Measurements from ENCODE around the gene GMPPA. TPM values are rescaled to one million over a fixed set of nuclear protein-coding genes. Genes with fewer than 3 reads are reported as not detected.

GMPPA gene
- 81.6 and 89.2 TPM in 2 replicates for total RNA-seq (2014; rRNA removed; shearing (Covaris generic))

DNA sequence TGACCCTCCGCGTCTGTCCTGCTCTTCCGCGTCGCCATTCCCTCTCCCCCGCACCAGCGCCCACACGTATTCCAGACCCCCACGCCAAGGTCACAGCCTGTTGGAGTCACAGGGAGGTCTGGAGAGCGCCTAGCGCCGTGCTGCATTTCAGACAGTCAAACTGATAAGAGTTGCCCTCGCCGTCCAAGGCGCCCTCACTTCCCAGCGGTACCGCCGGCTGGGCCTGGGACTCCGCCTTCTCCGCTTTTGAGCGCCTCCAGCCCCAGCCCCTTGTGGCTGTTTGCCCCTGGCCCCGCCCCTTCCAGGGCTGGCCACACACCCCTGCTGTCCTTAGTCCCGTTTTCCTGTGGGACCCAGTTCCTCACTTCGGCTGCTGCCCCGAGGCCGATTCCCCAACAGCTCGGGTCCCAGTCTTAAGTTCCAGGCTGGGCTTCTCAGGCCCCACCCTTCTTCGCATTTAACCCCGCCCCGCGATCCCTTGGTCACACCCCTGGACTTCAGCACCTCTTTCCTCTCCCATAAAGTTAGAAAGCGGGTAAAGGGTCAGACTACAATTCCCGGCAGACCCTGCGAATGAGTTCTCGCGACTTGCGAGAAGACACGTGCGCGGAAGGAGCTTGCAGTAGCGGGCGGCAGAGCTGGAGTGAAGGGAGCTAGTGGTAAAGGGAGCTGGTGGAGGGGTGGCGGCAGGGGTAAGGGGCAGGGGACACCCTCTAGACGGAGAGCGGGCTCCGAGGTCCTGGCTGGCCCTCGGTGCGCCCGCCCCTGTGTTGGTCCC lies at the start of gene GMPPA:
GMPPA (plus strand) TSS at position 612 of the 778 bp plus-strand sequence. CDS start 1,085 bp downstream, outside the sequence.
- peak; percentile 98 for DNase-seq (ENCODE audit: low read depth)

GRCh38 chr2:219449609-219450008 lies 49.1 kb upstream of the GMPPA start:
- DNase-seq (ENCODE audit: low read depth) = no peak

GRCh38 chr2:219451661-219452360 lies 46.9 kb upstream of the GMPPA start:
- DNase-seq (ENCODE audit: low read depth) = peak; percentile 75

- peak; percentile 98 for DNase-seq (ENCODE audit: low read depth)
These were observed 46.1 kb upstream of the GMPPA start for GRCh38 chr2:219452361-219453317.

GRCh38 chr2:219453671-219454590 lies 44.8 kb upstream of the GMPPA start:
- peak; percentile 97 for DNase-seq (ENCODE audit: low read depth)

DNA sequence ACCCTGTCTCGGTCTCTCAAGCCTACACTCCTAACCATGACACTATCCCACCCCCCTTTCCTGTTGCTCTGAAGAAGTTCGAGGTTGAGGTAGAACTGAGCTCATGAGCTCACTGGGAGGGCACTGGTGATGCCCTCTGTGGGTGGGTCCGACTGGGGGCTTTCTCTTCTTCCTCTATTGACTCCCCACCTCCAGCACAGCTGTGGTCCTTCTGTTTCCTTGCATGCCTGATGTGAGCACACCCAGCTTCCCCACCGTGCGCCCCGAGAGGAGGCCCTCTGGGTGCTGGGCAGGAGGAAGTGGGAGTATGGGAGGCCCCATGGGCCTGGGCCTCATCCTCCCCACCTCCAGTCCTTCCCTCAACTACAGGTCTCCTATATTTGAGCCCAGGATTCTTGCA lies 43.1 kb upstream of the GMPPA start:
- DNase-seq (ENCODE audit: low read depth) = no peak

DNA sequence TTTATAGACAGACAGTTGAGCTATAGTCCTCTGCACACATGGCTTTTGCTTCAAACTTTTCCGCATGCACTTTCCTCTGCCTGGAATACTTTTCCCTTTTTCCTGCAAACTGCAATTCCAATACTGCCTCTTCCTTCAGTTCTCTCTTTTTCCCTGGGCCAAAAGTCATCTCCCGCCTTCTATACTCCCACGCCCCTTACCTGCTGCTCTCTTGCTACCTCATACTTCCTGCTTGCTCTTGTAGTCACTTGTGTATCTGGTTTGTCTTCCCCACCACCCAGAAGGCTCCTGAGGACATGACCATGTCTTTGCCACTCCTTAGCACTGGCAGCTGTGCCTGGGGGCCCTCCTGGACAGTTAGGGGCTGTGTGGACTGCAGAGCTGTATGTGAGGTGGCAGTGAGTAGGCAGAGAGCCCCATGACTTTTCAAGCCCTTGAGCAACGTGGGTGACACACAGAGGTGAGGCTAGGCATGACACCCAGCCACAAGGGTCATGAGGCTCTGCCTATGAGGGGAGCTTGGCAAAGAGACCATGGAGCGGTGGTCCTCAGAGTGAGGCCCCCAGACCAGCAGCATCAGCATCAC lies 40.8 kb upstream of the GMPPA start:
- DNase-seq (ENCODE audit: low read depth) = peak; percentile 22

GRCh38 chr2:219458996-219459395 lies 39.7 kb upstream of the GMPPA start:
- no peak for DNase-seq (ENCODE audit: low read depth)

GRCh38 chr2:219459460-219460311 lies 39.0 kb upstream of the GMPPA start:
- DNase-seq (ENCODE audit: low read depth) = peak; percentile 51

DNA sequence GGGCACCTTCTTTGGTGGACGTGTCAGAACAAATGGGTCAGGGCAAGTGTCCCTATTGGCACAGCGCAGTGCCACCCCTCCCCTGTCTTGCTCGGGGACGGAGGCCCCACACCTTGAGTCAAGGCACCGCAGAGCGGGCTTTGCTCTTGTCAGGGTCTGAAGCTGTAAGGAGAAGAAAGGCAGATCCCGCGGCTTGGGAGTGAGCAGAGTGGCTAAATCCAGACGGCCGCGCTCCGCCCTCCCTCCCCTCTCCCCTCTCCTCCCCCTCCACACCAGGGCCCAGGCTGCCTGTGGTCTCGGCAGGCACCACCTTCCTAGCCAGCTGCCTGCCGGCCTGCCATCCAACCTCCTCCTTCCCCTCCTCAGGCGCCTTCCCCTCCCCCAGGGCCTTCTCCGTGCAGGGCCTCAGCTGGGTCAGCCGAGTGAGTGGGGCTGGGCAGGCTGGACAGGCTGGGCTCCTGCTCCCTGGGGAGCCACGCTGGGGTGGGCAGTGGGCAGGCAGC lies 38.2 kb upstream of the GMPPA start:
- DNase-seq (ENCODE audit: low read depth) = no peak

- no peak for DNase-seq (ENCODE audit: low read depth)
These were observed 37.6 kb upstream of the GMPPA start for GRCh38 chr2:219461047-219461514.

DNA sequence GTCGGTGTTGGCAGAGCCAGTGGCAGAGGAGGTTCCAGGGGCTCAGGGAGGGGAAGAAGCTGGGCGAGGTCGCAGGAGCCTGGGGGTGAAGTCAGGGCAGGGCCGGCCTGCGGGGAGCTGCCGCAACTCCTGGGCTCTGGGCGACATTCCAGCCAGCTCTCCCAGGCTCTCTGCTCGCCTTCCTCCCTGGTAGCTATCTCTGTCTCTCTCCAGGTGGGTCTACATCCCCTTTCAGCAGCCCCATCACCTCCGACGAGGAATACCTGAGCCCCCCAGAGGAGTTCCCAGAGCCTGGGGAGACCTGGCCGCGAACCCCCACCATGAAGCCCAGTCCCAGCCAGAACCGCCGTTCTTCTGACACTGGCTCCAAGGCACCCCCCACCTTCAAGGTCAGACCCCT lies 37.0 kb upstream of the GMPPA start:
- DNase-seq (ENCODE audit: low read depth) = no peak

GRCh38 chr2:219462349-219462748 lies 36.3 kb upstream of the GMPPA start:
- DNase-seq (ENCODE audit: low read depth) = no peak

- DNase-seq (ENCODE audit: low read depth) = no peak
These were observed 34.2 kb upstream of the GMPPA start for GRCh38 chr2:219464286-219465032.

DNA sequence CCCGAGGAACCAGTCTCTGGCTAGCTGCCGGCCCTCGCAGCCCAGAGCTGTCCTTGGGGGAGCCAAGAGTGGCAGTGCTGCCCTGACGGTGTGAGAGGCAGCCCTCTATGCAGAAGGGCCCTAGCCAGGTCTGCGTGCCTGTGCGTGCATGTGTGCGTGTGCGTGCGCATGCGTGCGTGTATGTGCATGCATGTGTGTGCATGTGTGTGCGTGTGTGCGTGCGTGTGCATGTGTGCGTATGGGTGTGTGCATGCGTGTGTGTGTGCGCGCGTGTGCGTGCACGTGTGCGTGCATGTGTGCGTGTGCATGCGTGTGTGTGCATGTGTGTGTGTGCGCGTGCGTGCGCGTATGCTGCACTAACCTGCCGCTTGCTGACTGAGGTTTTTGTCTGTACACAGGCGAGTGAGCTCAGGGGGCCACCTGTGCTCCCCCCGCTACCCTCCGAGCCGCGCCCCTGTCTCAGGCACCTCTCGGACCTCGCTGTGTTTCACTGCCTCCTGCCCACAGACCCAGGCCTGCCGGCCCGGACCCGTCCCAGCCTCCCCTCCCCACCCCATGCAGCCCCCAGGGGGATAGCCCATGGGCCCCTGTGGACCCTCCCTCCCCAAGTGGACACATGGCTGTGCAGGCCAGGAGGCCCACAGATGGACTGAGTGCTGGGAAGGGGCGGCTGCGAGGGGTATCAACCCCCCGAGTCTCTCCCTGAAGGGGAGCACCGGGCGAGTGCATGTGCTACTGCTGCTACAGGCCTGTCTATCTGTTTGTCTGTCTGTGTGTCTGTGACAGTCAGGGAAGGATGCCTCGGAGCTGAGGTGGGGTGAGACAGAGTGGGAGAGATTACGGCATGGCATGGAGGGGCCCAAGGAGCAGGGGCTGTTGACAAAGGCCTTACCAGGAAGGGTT lies 32.8 kb upstream of the GMPPA start:
- no peak for DNase-seq (ENCODE audit: low read depth)

DNA sequence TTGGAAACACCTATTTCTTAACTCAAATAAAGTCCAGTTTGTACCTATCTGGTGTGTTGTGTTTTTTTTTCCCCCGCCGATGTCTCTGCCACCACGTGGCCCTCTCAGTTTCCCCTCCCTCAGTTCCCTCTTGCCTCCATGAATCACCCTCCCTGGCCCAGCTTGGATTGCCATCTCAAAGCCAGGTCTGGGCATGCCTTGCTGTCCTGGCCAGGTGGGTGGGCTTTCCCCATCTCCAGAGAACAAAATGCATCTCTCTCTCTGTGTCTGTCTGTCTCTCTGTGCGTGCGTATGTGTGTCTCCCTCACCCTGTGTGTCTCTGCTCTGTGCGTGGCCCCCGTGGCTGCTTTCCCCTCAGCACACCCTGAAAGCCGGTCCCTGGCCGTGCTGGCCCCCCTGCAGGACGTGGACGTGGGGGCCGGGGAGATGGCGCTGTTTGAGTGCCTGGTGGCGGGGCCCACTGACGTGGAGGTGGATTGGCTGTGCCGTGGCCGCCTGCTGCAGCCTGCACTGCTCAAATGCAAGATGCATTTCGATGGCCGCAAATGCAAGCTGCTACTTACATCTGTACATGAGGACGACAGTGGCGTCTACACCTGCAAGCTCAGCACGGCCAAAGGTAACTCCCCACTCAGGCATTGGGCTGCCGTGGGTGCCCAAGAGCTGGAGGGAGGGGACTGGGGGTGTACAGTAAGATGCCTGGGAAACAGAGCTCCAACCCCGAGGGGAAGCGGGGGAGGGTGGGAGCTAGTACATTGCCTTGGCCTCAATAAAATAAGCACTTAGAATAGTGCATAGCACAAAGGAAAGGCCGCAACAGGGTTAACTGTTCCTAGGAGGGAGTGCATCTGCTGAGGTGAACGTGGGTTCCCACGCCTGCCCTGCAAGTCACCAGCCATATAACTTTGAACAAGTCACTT lies 31.6 kb upstream of the GMPPA start:
- no peak for DNase-seq (ENCODE audit: low read depth)
